OCI-LY7 (cell line): Measurements from ENCODE around the gene CEP120. TPM values are rescaled to one million over a fixed set of nuclear protein-coding genes. Genes with fewer than 3 reads are reported as not detected.

Experiments used
- BruUV-seq: library from RNA; stranded (reverse); fragments of 400-500 nt; replicated peaks from 2 replicates; lab custom pipeline; 2021; lab: Mats Ljungman, UMichigan
- CTCF ChIA-PET: fragments of 300-600 bp; sonication (Branson Sonifier 250); formaldehyde crosslinking; loops from one replicate; lab custom pipeline; 2022; ENCODE audit warnings: antibody characterized with exemption; ENCODE audit not compliant: unreplicated experiment; lab: Charles Lee
- POLR2A ChIA-PET: fragments of 300-600 bp; sonication (Branson Sonifier 250); formaldehyde crosslinking; loops from one replicate; lab custom pipeline; 2022; ENCODE audit warnings: antibody characterized with exemption; lab: Charles Lee
- DNase-seq: peaks from one replicate; pipeline ENCODE4 v3.0.0-alpha.2; 2015; ENCODE audit warnings: low spot score
- H2AFZ ChIP-seq: fragments of 200-600 bp; sonication (generic), shearing (Covaris generic); 2 replicates; pipeline ENCODE4 v1.6.1; 2014; ENCODE audit warnings: mild to moderate bottlenecking, antibody characterized with exemption, low read length, moderate library complexity
- H3K27ac ChIP-seq: fragments of 200-600 bp; sonication (generic); 2 replicates; pipeline ENCODE4 v1.5.1; 2014; ENCODE audit warnings: mixed run types, low read depth, mild to moderate bottlenecking, moderate library complexity, low read length, inconsistent platforms; ENCODE audit not compliant: poor library complexity, severe bottlenecking
- H3K36me3 ChIP-seq: fragments of 200-600 bp; sonication (generic); 2 replicates; pipeline ENCODE4 v1.6.1; 2014; ENCODE audit warnings: mild to moderate bottlenecking, antibody characterized with exemption, low read length, moderate library complexity, mixed read lengths; ENCODE audit not compliant: insufficient read depth
- H3K4me1 ChIP-seq: fragments of 200-600 bp; sonication (generic); 2 replicates; pipeline ENCODE4 v1.5.1; 2014; ENCODE audit warnings: mild to moderate bottlenecking, low read length; ENCODE audit not compliant: insufficient read depth, poor library complexity, severe bottlenecking
- H3K4me2 ChIP-seq: fragments of 200-600 bp; sonication (generic); 2 replicates; pipeline ENCODE4 v1.6.1; 2014; ENCODE audit warnings: mild to moderate bottlenecking, low read length
- H3K4me3 ChIP-seq: fragments of 200-600 bp; sonication (generic); 2 replicates; pipeline ENCODE4 v1.5.1; 2014; ENCODE audit warnings: mild to moderate bottlenecking, low read depth, low read length; ENCODE audit not compliant: poor library complexity, severe bottlenecking
- H3K79me2 ChIP-seq: fragments of 200-600 bp; sonication (generic); 2 replicates; pipeline ENCODE4 v1.6.1; 2016; ENCODE audit warnings: low read depth, mild to moderate bottlenecking, low read length, moderate library complexity, mixed read lengths; ENCODE audit not compliant: insufficient read depth
- H3K9me2 ChIP-seq: fragments of 200-600 bp; sonication (generic); 2 replicates; pipeline ENCODE4 v1.6.1; 2016; ENCODE audit warnings: mild to moderate bottlenecking, low read length, mixed read lengths; ENCODE audit not compliant: insufficient read depth
- H3K9me3 ChIP-seq: fragments of 200-600 bp; sonication (generic); 2 replicates; pipeline ENCODE4 v1.6.1; 2014; ENCODE audit warnings: mild to moderate bottlenecking, mixed run types, low read length, mixed read lengths
- H4K20me1 ChIP-seq: fragments of 200-600 bp; sonication (generic); 2 replicates; pipeline ENCODE4 v1.6.1; 2014; ENCODE audit warnings: mild to moderate bottlenecking, antibody characterized with exemption, low read length, moderate library complexity, mixed read lengths; ENCODE audit not compliant: insufficient read depth
- CTCF ChIP-seq: fragments of 200-600 bp; sonication (generic); conservative IDR thresholded peaks from 2 replicates; pipeline ENCODE4 v1.5.1; 2014; ENCODE audit warnings: mild to moderate bottlenecking, antibody characterized with exemption, low read length, moderate library complexity, mixed read lengths
- EZH2phosphoT487 ChIP-seq: fragments of 200-600 bp; sonication (generic); IDR thresholded peaks from 2 replicates; pipeline ENCODE4 v1.6.1; 2018; ENCODE audit warnings: low read depth, borderline replicate concordance, mild to moderate bottlenecking, mixed run types, antibody characterized with exemption, low read length, moderate library complexity, mixed read lengths
- intact Hi-C: fragments of 100-400 bp; cut with micrococcal nuclease; formaldehyde crosslinking; loops from one replicate; pipeline ENCODE4 v1.10.0; 2022; ENCODE audit not compliant: unreplicated experiment
- total RNA-seq, 2 experiments: library from RNA; depleted of rRNA in 1 of 2; stranded (reverse); fragments of >200 nt in 1 of 2; shearing (Covaris generic) in 1 of 2; gene quantifications; 2 replicates each; pipeline ENCODE4 v1.2.3, GENCODE V29; 2014 to 2022

CEP120 gene
- total RNA-seq, 2 experiments from 2014 or later, result 18.0 to 23.8 TPM

- Histone ChIP-seq H3K4me1 (no peaks in the 10 kb centered on the region), H3K36me3 (no peaks in the 10 kb centered on the region), H2AFZ (no peak overlapping the region), H3K4me2 (no peak overlapping the region), H3K9me2 (no peaks in the 10 kb centered on the region), H3K4me3 (no peak overlapping the region), H3K79me2 (no peaks in the 10 kb centered on the region), H4K20me1 (no peaks in the 10 kb centered on the region), H3K27ac (no peak overlapping the region), H3K9me3 (no peaks in the 10 kb centered on the region)
- intact Hi-C loops, result no loop called here
- POLR2A ChIA-PET, result interaction anchor here (0.7 to 1.1 kb wide), 2 partner anchors 13 to 1173 kb away, joined by 3 read pairs; no protein-coding TSS in a partner anchor
- no peak for DNase-seq
- no peak for TF ChIP-seq EZH2phosphoT487
- TF ChIP-seq CTCF, result no peak
- no TSS peak for BruUV-seq
- CTCF ChIA-PET, result no interaction called here
Observed at GRCh38 chr5:123454259-123454911, 31.2 kb upstream of the CEP120 start.

- Histone ChIP-seq H3K79me2 (no peaks in the 10 kb centered on the region), H3K27ac (no peak overlapping the region), H2AFZ (no peak overlapping the region), H3K36me3 (no peaks in the 10 kb centered on the region), H3K4me2 (no peak overlapping the region), H3K4me3 (no peak overlapping the region), H3K9me2 (no peaks in the 10 kb centered on the region), H4K20me1 (no peaks in the 10 kb centered on the region), H3K4me1 (no peaks in the 10 kb centered on the region), H3K9me3 (no peaks in the 10 kb centered on the region)
- no peak for DNase-seq
- ChIA-PET POLR2A (interaction anchor here (0.9 kb wide), 1 partner anchor 16 kb away, joined by 3 read pairs; no protein-coding TSS in a partner anchor), CTCF (no interaction called here)
- no TSS peak for BruUV-seq
- TF ChIP-seq CTCF (no peak), EZH2phosphoT487 (no peak)
- intact Hi-C loops, result no loop called here
Observed at GRCh38 chr5:123452401-123452800, 29.2 kb upstream of the CEP120 start.

GRCh38 chr5:123451047-123451446 is 27.8 kb upstream of the CEP120 start:
- no peak for TF ChIP-seq CTCF
- H4K20me1 ChIP-seq, result no peaks in the 10 kb centered on the region
- no peaks in the 10 kb centered on the region for H3K9me2 ChIP-seq
- no peaks in the 10 kb centered on the region for H3K36me3 ChIP-seq
- H2AFZ ChIP-seq, result no peak overlapping the region
- no peak overlapping the region for H3K27ac ChIP-seq
- ChIA-PET CTCF (no interaction called here), POLR2A (interaction anchor here (1.0 kb wide), 2 partner anchors 54 to 88 kb away, joined by 3 read pairs; no protein-coding TSS in a partner anchor)
- intact Hi-C loops, result no loop called here
- no peak for DNase-seq
- H3K4me1 ChIP-seq, result no peaks in the 10 kb centered on the region
- no peak overlapping the region for H3K4me3 ChIP-seq
- no TSS peak for BruUV-seq
- no peaks in the 10 kb centered on the region for H3K9me3 ChIP-seq
- no peaks in the 10 kb centered on the region for H3K79me2 ChIP-seq
- no peak overlapping the region for H3K4me2 ChIP-seq
